Fibroblast of mammary gland (primary cell): Measurements from ENCODE around the gene ZNF714.

Experiments
- DNase-seq: peaks from one replicate; pipeline ENCODE4 v3.0.0-alpha.2; 2010; ENCODE audit warnings: low read depth
- H3K4me3 ChIP-seq: 2 replicates; pipeline ENCODE4 v1.5.1; 2011; ENCODE audit warnings: low read depth, mild to moderate bottlenecking, low read length, moderate library complexity; ENCODE audit not compliant: control insufficient read depth
- TF ChIP-seq, protein P1 (sequence below): conservative IDR thresholded peaks from 2 replicates; pipeline ENCODE4 v1.5.1; 2011; ENCODE audit warnings: low read depth, low read length, inconsistent platforms; ENCODE audit not compliant: control insufficient read depth, insufficient read depth

ZNF714 gene

DNA sequence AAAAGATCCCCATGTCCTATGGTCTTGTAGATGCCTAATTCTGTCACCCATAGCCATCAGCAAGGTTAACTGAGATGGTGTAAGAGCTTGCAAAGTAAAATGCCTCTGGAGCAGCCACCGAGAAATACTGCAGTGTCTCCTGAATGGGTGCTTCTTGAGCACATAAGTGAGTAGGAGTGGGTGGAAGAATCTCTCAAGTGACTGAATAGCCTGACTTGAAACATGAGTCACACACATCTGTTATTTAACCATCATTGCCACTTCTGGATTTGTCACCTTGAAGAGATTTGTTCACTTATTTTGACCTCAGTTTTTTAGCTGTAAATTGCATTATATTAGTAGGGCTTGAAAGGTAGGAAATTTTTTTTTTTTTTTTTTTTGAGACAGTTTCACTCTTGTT is 2.3 kb downstream of the ZNF714 start:
- peak; percentile 88 for DNase-seq
- no peak overlapping the region for H3K4me3 ChIP-seq
- TF ChIP-seq, protein P1, sequence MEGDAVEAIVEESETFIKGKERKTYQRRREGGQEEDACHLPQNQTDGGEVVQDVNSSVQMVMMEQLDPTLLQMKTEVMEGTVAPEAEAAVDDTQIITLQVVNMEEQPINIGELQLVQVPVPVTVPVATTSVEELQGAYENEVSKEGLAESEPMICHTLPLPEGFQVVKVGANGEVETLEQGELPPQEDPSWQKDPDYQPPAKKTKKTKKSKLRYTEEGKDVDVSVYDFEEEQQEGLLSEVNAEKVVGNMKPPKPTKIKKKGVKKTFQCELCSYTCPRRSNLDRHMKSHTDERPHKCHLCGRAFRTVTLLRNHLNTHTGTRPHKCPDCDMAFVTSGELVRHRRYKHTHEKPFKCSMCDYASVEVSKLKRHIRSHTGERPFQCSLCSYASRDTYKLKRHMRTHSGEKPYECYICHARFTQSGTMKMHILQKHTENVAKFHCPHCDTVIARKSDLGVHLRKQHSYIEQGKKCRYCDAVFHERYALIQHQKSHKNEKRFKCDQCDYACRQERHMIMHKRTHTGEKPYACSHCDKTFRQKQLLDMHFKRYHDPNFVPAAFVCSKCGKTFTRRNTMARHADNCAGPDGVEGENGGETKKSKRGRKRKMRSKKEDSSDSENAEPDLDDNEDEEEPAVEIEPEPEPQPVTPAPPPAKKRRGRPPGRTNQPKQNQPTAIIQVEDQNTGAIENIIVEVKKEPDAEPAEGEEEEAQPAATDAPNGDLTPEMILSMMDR, result no peak

DNA sequence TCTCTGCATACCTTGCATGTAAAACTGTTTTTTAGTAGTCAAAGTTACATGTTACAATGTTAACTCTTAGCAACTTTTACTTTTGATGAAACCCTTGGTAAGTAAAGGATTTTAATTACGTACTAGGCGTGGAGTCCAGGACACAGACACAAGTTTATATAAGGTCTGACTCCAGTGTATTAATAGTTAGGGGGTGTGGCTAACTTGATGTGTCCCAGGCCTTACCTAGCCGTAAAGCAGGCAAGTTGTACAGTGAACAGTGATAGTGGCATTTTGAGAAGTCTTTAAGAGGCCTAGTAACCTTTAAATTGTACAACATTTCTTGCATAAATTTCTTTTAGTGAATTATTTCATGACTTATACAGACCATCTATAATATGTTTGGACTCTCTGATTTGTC is 5.9 kb downstream of the ZNF714 start:
- TF ChIP-seq, protein P1, result no peak
- no peak overlapping the region for H3K4me3 ChIP-seq
- no peak for DNase-seq

DNA sequence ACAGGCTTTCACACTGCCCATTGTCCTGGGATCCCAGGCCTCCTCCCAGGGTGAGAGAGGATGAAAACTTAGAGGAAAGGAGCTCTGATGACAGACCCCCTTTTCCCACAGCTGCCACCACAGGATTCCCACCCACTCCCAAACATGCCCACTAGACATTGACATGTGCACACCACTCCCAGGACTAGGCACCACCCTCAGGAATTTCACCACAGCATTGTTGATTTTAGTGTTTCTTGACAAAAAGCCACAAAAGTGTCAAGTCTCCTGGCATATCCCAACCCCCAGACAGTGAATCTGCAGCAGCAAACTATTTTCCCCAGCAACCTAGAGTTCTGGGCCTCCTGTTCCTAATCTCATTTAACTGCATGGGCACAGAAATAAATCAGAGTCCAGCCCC is 10.1 kb downstream of the ZNF714 start:
- TF ChIP-seq, protein P1, result no peak
- no peak for DNase-seq
- no peak overlapping the region for H3K4me3 ChIP-seq

DNA sequence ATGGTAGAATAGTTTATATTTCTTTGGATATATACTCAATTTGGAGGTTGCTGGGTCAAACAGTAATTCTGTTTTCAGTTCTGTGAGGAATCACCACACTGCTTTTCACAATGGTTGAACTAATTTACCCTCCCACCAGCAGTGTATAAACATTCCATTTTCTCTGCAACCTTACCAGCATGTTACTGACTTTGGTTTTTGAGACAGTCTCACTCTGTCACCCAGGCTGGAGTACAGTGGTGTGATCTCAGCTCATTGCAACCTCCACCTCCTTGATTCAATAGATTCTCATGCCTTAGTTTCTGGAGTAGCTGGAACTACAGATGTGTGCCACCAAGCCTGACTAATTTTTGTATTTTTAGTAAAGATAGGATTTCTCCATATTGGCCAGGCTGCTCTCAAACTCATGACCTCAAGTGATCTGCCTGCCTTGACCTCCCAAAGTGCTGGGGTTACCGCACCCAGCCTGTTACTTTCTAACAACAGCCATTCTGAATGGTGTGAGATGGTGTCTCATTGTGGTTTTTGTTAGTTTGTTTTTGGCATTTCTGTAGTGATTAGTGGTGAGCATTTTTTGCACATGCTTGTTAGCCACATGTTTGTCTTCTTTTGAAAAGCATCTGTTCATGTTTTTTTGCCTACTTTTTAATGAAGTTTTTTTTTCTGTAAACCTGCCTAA is 12.5 kb downstream of the ZNF714 start:
- no peak for DNase-seq
- H3K4me3 ChIP-seq, result no peak overlapping the region
- TF ChIP-seq, protein P1, result no peak

DNA sequence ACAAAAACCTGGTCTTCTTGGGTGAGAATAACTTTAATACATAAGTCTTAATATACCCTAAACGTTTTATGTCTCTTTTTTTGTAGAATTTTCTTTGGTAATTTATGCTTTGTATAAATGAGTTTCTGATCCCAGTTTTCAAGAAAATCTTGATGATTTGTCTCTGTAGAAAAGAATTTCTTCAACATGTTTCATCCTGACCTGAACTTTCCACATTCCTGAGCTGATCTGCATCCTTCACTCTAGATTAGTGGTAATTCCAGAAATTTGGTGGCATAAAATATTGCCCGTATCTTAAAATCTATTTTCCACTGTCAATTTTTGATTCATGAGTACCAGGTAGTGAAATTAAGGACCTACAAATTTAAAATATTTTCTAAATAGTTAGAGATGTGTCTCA is 16.3 kb downstream of the ZNF714 start:
- no peak for DNase-seq
- TF ChIP-seq, protein P1, result no peak
- H3K4me3 ChIP-seq, result no peak overlapping the region

DNA sequence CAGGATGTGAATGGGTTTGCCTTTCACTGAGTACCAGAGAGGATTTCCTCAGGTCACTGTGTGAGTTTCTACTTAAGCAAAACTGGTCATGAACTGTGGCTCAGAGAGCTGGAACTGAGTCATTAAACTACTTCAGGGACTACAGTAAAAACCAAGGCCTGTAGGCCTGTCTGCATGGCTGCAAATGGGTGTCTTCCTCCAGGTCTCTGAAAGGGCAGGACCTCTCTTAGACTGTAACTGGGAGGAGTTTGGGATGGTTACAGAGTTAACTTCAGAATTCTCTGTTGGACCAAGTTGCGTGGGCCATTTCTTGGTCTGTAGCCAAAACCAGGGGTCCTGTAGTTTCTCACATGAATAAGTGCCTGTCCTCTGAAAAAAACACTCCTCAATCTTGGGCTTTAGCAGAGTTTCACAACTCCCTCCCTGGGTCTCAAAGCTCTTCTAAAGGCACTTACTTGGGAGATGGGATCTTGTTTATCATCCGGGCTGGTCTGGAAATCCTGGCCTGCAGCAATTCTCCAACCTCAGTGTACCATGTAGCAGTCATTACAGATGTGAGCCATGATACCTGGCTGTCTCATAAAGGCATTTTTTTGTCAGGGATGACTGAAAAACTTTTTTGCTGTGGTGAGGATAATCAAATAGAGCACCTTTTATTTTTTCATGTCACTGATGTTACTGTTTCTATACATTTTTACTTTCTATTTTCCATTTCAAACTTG is 19.7 kb downstream of the ZNF714 start:
- TF ChIP-seq, protein P1, result no peak
- no peak overlapping the region for H3K4me3 ChIP-seq
- no peak for DNase-seq
